Breast epithelium (tissue), 3 donors: ENCODE results near the gene RUFY2.

Experiments
- CTCF ChIP-seq, 3 donors: fragments of 450-650 bp; IDR thresholded peaks; one replicate each; pipeline ENCODE4 v1.5.1; 2016 to 2017; ENCODE audit warnings: antibody characterized with exemption in 3 of 3, mild to moderate bottlenecking in 3 of 3, moderate library complexity in 3 of 3
- POLR2A ChIP-seq: fragments of 450-650 bp; IDR thresholded peaks from one replicate; pipeline ENCODE4 v1.6.1; 2016; ENCODE audit warnings: antibody characterized with exemption, mild to moderate bottlenecking, moderate library complexity

- TF ChIP-seq CTCF (IDR thresholded peaks at IDR 0.05), result no peak
- TF ChIP-seq POLR2A, result no peak
Measured at GRCh38 chr10:68365611-68366010, 41.5 kb downstream of the RUFY2 start.
